GM19467 (cell line): Measurements from ENCODE around the gene EN2.
A peak's percentile ranks its signal among the peaks of the same experiment; 100 is the strongest.

Source experiments
- ATAC-seq: cut with Tn5 transposase; IDR thresholded peaks from one replicate; pipeline ENCODE4 v1.9.1; 2021; ENCODE audit warnings: mild to moderate bottlenecking, moderate library complexity; ENCODE audit not compliant: unreplicated experiment

Gene EN2

DNA sequence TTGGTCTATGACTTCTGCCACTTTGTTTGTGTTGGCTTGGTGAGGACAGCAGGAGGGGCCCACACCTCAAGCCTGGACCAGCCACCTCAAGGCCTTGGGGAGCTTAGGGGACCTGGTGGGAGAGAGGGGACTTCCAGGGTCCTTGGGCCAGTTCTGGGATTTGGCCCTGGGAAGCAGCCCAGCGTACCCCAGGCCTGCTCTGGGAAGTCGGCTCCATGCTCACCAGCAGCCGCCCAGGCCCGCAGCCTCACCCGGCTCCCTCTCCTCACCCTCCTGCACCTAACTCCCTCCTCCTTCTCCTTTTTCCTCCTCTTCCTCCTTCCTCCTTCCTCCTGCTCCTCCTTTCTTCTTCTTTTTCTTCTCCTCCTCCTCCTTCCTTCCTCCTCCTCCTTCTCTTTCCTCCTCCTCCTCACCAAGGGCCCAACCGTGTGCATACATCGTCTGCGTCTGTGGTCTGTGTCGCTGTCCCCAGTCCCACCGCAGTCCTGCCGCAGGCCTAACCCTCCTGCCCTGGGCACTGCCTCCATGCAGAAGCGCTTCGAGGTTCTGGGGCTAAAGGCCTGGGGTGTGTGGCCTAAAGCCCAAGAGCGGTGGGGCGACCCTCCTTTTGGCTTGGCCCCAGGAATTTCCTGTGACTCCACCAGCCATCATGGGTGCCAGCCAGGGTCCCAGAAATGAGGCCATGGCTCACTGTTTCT is 5.3 kb downstream of the EN2 start:
- ATAC-seq, result no peak

DNA sequence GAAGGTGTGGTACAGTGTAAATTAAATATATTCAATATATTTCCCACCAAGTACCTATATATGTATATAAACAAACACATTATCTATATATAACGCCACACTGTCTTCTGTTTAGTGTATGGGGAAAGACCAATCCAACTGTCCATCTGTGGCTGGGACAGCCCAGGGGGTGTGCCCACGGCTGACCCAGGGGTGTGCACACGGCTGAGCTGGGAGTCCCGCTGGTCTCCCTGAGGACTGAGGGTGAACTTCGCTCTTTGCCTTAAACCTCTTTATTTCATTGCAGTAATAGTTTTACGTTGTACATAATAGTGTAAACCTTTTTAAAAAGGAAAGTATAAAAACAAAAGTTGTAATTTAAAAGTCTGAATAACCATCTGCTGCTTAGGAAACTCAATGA is 6.3 kb downstream of the EN2 start:
- ATAC-seq, result no peak

DNA sequence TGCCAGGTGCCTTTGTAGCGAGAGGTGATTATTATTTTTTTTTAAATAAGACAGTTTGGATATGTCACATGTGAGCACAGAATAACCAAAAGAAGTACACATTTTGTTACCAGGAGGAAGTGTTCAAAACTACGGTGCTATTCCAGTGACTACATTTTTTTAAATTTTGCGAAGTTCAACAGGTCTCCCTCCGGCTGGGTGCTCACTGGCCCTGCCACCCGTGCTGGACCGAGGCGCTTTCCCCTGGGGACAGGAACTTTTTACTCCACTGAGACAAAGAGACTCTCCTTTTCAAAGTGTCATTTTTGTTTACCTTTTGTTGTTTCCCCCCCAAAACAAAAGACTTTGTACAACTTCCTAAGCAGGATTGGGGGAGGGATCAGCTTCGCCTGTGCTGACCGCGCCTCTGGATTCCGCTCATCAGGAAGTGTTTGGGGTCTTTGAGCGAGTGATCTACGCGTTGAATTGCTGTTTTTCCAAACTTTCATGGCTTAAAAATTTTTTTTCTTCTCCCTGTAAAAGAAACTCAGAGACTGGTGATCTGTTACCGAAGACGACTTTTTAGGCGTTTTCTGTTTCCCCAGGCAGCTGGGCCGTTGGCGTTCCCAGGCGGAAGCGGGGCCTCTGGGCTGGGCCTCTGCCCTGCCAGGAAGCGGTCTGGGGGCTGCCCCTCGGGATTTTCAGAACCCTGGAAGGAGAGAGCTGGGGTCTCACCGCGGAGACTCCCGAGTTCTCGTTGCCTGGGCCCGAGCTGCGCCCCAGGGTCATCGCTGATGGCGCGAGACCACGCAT is 7.2 kb downstream of the EN2 start:
- ATAC-seq, result no peak

DNA sequence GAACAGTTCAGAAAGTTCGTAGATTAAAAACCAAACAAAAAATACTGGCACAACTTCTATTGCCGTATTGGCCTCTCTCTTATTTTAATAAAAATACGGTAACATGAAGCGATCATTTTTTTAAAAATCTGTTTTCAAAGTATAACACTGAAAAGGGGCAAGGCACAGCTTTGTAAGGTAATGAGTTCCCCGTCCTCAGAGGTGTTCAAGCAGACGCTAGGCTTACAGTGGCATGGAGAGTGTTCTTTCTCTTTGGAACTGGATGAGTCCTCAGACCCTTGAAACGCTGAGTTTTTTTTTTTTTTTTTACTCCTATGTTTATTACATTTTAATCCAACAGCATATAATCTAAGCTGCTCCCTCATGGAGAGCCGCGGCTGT is 7.8 kb downstream of the EN2 start:
- ATAC-seq, result no peak

DNA sequence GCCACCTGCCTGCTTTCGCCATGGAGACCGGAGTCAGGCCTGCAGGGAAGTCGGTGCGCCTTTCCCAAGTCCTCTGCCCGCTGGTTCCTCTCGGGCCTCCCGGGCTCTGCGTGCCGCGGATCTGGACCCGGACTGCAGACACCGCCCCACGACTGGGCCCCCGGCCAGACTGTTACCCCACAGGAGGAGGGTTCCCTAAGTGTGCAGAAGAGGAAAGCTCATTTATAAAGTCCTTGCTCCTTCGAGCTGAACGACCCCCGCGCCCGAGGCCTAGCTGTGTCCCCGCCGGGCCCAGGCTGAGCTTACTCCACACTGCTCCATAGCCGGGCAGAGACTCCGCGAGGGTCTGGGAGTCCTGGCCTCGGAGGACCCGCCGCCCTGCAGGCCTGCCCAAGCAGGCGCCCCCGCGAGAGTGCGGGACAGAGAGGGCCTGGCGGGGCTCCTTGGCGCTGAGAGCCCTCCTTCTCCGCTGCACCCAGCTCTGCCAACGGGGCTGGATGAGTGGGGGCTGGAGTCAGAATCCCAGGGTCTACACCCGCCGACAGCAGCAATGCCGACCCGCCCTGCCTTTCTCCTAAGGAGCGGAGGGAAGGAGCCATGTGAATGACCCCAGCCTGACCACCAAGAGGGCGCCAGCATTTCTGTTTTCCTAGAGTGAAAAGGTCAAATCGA is 8.3 kb downstream of the EN2 start:
- ATAC-seq, result no peak

DNA sequence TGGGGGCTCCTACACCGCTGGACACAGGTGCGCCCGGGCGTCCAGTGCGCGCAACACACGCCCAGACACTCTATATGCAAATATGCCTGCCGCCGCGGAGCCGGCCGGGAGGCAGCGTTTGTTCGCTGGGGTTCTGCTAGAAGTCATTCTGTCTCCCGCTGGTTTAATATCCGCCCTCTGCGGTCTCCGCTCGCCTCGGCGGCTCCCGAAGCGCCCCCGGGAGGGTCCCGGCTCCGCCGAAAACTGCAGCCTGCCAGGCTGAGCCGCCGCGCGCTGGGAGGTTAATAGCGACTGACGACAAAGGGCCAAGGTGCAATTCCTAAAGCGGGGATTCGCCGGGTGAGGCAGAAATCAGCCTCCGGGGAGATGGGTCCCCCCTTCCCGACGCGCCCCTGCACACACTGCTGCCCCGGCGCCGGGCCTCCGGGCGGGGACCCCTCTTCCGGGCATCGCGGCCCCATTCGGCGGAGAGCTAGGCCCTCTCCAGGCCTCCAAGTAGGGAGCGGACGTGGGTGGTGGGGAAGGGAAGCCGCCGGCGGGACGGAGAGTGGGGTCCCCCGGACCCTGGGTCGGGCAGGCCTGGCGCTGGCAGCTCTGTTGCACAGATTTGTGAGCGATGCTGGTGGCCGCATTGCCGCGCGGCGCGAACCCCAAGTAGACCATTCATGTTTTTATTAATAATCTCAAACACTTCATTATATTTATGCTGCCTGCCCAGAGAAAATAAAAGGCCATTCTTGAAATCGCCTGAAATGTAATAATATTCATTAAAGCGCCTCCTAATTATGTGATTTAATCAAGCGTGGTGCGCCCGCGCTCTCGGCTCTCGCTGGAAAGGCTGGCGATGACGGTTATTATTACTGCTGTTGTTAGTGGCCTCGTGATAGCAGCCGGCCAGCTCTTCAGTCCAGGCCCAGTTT is 9.1 kb downstream of the EN2 start:
- peak; percentile 68 for ATAC-seq

DNA sequence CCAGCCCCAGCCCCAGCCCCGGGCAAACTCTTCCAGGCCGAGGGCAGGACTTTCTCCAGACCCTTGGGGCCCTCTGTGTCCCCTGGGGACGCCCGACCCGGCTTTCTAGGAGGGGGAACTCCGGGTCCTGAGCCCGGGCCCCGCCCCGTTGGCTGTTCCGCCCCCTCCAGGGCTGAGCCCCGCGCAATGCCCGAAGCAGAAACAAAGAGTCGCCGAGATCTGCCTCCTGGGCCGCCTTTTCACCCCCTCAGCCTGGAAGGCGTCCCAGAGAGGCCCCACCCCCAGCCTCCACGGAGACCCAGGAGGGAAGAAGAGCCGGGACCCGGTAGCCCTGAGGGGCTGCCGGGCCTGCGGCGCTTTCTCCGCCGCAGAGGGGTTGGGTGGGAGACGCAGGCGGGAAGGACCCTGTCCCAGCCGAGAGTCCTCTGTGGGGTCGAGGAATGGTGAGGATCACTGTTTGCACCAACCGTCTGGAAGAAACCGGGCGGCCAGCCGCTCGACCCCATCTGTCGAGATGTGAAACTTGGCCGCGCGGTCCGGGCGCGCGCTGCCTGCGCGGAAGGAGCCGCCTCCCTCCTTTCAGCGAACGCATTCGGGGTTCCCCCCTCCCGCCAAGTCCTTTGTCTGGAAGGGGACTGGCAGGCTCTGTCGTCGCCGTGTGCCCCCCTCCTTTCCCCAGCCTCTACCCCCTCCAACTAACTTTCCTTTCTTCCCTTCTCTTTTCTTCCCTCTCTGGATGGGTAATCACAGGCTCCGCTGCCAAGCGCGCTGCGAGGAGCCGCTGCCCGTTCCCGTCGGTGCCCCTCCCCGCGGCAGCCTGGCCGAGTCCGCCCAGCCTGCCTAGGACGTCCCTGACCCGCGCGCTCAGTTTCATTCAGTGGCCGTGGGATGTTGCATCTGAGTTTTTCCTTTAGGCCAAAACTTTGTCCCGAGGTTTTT is 10.2 kb downstream of the EN2 start:
- ATAC-seq, result no peak

DNA sequence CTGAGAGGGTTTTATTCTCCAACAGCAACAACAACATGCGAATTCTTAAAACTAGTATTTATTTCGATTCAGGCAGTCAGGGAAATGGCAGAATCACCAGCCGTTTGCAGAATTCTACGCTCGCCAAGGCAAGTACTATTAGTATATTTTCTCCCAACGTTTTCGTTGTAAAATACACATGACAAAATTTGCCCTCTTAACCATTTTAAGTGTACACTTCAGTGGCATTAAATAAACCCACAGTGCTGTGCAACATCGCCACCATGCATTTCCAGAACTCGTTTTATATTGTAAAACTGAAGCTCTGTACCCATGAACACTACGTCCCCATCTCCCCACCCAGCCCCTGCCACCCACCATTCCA is 10.8 kb downstream of the EN2 start:
- no peak for ATAC-seq

DNA sequence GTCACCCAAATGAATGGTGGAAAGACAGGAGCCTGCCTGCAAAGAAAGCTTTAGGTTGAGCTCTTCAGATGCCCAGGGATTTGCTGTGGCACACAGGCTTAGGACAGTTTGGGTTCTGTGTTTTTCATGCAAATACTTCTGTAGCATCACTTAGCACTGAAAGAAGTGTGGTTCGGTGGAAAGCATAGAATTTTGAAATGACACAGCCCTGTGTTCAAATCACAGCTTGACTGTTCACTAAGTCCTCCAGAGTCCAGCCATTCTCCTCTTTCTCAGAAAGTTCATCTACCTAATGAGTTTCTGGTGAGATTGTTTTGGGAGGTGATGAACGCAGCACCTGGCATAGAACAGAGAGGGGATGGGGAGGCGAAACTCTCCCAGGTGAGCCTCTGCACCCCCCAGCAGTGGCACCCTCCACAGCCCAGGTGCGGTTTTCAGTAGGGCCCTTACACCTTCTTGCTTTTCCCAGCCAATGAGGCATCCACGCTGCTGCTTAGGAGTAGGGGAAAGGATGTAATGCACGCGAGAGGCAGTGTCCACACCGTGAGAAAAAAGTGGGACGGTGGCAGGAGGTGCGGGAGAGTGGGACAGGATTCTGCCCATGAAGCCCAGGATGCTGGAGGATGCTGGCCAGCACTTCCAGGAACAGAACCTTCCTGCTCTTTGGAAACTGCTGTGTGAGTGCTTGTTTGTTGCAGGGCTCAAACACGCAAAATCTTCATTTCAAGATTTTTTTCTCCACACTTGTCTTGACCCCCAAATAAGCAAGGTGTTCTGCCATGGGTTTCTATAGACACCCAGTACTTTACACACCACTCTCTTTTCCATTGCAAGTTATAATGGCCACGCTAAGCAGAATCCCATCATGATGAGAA is 11.6 kb downstream of the EN2 start:
- no peak for ATAC-seq

DNA sequence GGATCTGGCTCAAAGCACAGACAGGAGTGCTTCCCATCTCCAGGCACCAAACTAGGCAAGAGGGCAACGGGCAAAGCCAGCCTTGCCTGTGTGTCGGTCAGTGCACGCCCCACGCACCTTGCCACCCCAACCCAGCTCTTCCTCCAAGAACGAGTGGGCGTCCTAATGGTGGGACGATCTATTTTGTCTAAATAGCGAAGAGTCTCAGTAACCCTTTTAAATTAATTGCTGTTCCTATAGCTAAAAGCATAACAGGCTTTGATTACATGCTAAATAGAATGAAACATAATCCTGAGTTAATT is 12.2 kb downstream of the EN2 start:
- ATAC-seq, result no peak

DNA sequence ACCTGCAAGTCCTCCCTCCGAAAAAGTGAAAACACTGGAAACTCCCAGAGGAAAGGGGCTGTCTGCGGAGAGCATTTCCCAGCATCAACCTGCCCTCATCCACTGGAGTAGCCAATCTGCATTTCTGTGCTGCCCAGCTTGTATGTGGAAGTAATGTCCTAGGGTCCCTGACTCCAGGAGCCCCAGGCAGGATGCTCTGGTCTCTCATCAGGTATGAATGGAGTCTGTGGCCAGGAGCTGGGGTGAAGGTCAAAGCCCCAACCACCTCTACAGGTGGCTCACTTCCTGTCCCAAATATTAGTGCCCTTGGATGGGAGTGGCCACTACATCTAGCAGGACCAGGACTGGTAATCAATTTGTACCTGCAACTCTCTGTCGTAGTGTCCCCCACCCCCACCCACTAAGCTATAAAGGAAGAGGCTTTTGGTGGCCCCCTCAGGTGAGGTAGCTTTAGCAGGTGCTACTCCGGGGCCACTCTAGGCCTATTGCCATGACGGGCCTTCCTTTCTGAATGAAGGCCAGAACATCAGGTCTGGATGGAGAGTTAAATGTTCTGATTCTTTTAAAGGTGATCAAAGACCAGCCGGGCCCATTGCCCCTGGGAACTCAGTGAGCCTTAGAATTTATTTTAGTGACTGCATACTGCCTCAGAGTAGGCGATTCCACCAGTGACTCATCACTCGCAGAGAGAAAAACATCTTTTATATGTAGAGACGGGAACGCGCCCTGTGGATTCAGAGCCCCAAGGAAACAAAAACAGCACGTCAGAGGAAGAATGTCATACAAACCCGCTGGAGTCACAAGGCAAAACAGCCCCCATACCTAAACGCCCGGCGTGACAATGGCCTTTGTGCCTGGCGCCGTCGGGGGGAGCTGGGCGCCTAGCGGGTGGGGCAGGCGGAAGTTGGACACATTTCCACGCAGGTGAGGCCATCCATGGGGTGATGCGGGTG is 13.0 kb downstream of the EN2 start:
- no peak for ATAC-seq

DNA sequence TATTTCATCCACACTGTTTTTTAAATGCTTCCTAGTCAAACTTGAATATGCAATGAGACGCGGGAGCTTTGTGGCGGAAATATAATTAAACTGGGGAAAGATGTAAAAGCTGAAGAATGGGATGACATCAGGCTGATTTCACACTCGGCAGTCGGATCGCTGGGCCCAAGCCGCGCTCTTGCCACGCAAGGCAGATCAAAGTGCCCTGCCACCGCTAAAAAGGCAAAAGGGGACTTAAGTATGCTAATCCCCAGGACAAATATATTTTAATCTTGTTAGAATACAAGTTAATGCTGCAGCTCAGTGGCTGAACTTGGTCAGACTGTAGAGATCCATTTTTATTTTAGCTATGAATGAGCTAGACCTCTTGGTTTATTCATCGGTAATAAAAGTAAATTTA is 13.8 kb downstream of the EN2 start:
- no peak for ATAC-seq

DNA sequence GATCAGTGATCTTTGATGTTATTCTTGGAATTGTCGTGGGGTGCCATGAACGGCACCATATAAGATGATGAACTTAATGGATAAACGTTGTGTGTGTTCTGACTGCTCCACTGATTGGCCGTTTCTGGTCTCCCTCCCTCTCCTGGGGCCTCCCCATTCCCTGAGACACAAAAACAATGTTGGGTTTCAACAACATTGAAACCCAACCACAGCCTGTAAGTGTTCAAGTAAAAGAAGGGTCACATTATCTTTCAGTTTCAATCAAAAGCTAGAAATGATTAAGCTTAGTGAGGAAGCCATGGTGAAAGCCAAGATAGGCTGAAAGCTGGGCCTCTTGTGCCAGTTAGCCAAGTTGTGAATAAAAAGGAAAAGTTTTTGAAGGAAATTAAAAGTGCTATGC is 19.5 kb downstream of the EN2 start:
- peak; percentile 88 for ATAC-seq

DNA sequence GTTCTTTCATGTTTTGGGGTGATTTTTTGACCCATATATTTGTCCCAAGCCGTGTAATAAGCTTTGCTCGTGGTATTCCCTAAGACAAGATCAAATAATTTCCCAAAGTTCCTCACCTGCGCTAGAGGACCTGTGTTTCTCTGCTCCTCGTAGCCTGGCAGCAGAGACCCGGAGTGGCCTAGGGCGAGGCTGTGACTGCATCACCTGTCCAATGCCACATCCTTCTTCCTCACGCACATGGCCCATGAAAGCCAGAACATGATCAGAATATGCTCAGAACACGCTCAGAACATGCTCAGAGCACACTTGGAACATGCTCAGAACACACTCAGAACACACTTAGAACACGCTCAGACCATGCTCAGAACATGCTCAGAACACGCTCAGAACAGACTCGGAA is 23.8 kb downstream of the EN2 start:
- ATAC-seq, result no peak

DNA sequence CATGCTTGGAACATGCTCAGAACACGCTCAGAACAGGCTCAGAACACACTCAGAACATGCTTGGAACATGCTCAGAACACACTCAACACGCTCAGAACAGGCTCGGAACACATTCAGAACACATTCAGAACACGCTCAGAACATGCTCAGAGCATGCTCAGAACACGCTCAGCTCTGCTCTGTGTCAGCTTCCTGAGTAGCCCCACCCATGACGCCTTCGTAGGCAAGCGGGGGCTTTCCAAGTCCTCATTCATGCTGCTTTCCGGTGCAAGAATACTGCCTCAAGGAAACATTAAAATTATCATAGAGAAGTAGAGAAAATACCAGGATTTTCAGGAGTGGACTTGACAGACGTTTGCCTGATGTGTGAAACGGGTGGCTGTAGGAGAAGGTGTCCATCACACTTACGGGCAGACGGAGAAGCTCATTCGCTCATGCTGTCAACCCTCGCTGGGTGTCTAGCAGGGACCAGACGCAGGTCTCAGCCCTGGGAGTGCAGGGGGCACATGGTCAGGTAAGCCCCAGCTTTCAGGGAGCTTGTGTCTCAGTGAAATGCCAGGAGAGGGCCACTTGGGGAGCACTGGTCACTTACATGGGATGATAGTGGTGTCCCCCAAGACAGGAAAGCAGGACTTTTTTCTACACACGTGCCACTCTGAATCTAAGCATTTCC is 24.7 kb downstream of the EN2 start:
- ATAC-seq, result no peak

DNA sequence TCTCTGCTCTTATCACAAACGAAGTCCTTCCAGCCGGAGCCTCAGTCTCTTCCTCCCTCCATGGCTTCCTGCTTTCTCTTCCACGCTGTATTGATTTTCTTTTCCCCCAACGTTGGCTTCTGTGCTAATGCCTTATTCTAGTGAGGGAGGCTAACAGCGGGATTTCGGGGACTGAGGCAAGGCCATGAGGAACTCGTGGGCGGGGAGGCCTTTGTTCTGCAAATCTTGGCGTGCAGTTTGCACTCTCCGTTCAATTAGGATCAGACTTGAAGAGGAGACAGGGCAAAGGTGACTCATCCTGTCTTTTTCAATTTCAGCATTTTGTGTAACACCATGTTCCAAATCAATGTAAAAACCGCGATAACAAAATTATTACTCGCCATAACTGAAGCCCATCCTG is 25.3 kb downstream of the EN2 start:
- ATAC-seq, result no peak

DNA sequence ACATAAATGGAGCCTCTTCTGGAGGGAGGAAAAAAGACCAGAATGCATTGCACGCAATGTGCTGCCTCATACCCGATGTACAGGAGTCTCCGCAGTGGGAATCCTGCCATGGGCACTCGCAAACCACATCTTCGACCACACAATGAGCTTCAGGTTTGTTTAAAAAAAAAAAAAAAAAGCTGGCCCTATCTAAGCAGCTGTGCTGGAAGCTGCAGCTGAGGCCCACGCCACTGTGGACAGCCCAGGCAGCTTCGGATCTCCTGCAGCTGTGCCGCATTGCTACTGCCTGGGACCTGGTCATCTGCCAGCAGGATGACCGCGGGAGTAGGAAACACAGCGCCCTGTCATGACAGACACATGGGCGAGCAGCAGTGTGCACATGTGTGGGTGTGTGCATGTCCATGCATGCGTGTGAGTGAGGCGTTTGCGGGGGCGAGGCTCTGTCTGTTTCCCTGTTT is 26.0 kb downstream of the EN2 start:
- no peak for ATAC-seq
